MCF 10A (cell line): ENCODE measurements around the gene UTP11. TPM values are rescaled to one million over a fixed set of nuclear protein-coding genes. Genes with fewer than 3 reads are reported as not detected.
A peak's percentile ranks its signal among the peaks of the same experiment; 100 is the strongest.

ENCODE experiments used
- BruUV-seq: library from RNA; stranded (reverse); fragments of 400-500 nt; replicated peaks from 2 replicates; lab custom pipeline; 2021; lab: Mats Ljungman, UMichigan
- CTCF ChIA-PET: fragments of 300-600 bp; sonication (Branson Sonifier 250); formaldehyde crosslinking; extraction: SDS; loops from one replicate; lab custom pipeline; 2021; ENCODE audit warnings: antibody characterized with exemption, inconsistent platforms; lab: Yijun Ruan, JAX
- POLR2A ChIA-PET: fragments of 300-600, 350-650 bp; sonication (Branson Sonifier 250); formaldehyde crosslinking; extraction: SDS; loops from one replicate; lab custom pipeline; 2020; ENCODE audit warnings: antibody characterized with exemption, inconsistent platforms; lab: Yijun Ruan, JAX
- DNase-seq: peaks from one replicate; pipeline ENCODE4 v3.0.0-alpha.2; 2018; ENCODE audit not compliant: unreplicated experiment
- H3K27ac Mint-ChIP-seq: one replicate; pipeline ENCODE4 v1.8.0; 2022; ENCODE audit warnings: mild to moderate bottlenecking, low read depth, mixed read lengths; ENCODE audit not compliant: unreplicated experiment
- H3K27me3 Mint-ChIP-seq: one replicate; pipeline ENCODE4 v1.8.0; 2022; ENCODE audit warnings: mixed read lengths; ENCODE audit not compliant: insufficient read depth, unreplicated experiment
- H3K36me3 Mint-ChIP-seq: one replicate; pipeline ENCODE4 v1.8.0; 2022; ENCODE audit warnings: mild to moderate bottlenecking, moderate library complexity, mixed read lengths; ENCODE audit not compliant: insufficient read depth, unreplicated experiment
- H3K4me1 Mint-ChIP-seq: one replicate; pipeline ENCODE4 v1.8.0; 2022; ENCODE audit warnings: mixed read lengths; ENCODE audit not compliant: insufficient read depth, unreplicated experiment
- H3K4me3 Mint-ChIP-seq: one replicate; pipeline ENCODE4 v1.8.0; 2022; ENCODE audit warnings: mild to moderate bottlenecking, moderate library complexity, mixed read lengths; ENCODE audit not compliant: unreplicated experiment
- H3K9me3 Mint-ChIP-seq: one replicate; pipeline ENCODE4 v1.8.0; 2022; ENCODE audit warnings: mixed read lengths; ENCODE audit not compliant: unreplicated experiment
- CTCF ChIP-seq: fragments of 200-600 bp; IDR thresholded peaks from one replicate; pipeline ENCODE4 v1.8.0; 2022; ENCODE audit warnings: antibody characterized with exemption, mild to moderate bottlenecking; ENCODE audit not compliant: unreplicated experiment
- intact Hi-C: fragments of 100-400 bp; cut with micrococcal nuclease; formaldehyde crosslinking; loops from 2 replicates; pipeline ENCODE4 v1.14.1; 2022
- total RNA-seq: library from RNA; stranded (reverse); gene quantifications from 2 replicates; pipeline ENCODE4 v1.2.3, GENCODE V29; 2022

UTP11 gene
- total RNA-seq, 1 experiment from 2014 or later: 66.5 TPM

DNA sequence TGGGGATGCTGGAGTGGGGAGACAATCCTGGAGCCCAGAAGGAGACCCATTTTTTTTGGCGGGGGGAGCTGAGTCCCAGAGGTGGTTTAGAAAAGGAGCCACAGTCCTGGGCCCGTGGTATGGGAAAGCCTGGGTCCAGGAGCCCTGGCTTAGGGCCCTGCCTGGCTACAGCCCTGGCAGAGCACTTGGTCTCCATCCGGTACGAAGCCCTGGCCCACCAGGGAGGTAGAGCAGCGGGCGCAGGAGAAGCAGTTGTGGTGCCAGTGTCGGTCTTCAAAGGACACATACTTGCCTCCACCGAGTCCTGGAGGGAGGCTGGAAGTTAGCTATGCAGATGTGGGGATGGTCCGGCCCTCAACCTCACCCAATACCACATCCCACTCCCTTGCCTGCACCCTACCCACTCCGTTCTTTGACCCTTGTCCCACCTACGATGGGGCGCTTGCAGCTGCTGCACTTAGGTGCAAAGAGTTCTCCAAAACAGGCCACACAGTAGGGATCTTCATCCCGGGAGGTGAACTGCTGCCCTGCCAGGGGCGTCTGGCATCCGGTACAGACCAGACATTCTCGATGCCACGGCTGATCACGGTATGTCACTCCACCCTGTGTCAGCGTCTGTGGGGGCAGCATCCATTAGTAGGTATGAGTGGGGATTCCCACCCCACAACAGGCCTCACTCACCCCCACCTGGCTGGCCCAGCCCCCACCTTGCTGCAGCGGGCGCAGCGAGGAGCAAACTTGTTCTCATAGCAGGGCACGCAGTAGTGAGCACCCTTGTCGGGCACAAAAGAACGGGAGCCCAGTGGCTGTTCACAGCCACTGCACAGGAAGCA is 15.1 kb upstream of the UTP11 start:
- H3K4me1 Mint-ChIP-seq: peaks cover 27% of the 10 kb centered on the region
- BruUV-seq: no TSS peak

DNA sequence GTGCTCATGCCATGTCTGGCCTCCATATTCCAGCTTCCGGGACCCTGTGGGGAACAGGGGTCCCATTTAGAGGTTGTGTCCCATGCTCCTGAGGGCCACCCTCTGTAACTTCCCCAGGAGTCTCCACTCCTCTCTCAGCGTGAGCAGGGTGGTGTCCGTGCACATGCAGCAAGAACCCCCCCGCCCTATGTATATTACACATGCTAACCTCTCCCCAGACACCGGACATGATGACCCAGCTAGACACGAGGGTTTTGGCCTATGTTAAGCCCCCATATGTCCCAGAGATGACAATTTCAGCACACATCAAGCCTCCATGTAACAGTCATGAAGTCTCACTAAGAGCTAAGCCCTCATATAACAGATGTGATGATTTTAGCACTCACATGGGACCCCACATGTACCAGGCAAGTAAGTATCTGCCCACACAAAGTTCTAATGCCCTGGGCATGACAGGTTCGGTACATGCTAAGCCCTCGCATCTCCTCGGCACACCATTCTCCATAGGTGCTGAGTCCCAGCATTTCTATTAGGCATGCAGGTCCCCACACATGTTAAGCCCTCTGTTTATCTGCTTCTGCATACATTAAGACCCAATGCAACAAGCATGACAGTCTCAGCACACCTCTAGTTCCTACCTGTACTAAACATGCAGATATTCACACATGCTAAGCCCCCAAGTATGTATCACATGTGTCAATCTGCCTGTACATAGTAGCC is 14.3 kb upstream of the UTP11 start:
- no peak for TF ChIP-seq CTCF
- BruUV-seq: no TSS peak
- Mint-ChIP-seq H3K9me3 (no peaks in the 10 kb centered on the region), H3K4me1 (peaks cover 29% of the 10 kb centered on the region), H3K27ac (peak overlapping the region; percentile 88), H3K36me3 (peaks cover 31% of the 10 kb centered on the region), H3K27me3 (no peaks in the 10 kb centered on the region), H3K4me3 (no peak overlapping the region)
- ChIA-PET CTCF (no interaction called here), POLR2A (interaction anchor here (1.9 kb wide), 1 partner anchor 12 kb away, joined by 5 read pairs; no protein-coding TSS in a partner anchor)
- no peak for DNase-seq
- intact Hi-C loops: no loop called here

More for the DNA sequence above, 15.1 kb upstream of the UTP11 start:
- Mint-ChIP-seq H3K27me3 (no peaks in the 10 kb centered on the region), H3K9me3 (no peaks in the 10 kb centered on the region), H3K27ac (peak overlapping the region; percentile 76), H3K36me3 (peaks cover 31% of the 10 kb centered on the region), H3K4me3 (no peak overlapping the region)
- TF ChIP-seq CTCF: no peak
- POLR2A ChIA-PET: interaction anchor here (0.6 to 1.9 kb wide), 2 partner anchors 12 to 741 kb away, joined by 3 to 5 read pairs; no protein-coding TSS in a partner anchor
- intact Hi-C loops: no loop called here
- CTCF ChIA-PET: no interaction called here
- no peak for DNase-seq

- Mint-ChIP-seq H3K36me3 (peaks cover 31% of the 10 kb centered on the region), H3K9me3 (no peaks in the 10 kb centered on the region), H3K4me3 (peak overlapping the region; percentile 33), H3K4me1 (peaks cover 36% of the 10 kb centered on the region), H3K27me3 (no peaks in the 10 kb centered on the region), H3K27ac (peak overlapping the region; percentile 88)
- no peak for DNase-seq
- CTCF ChIA-PET: interaction anchor here (0.5 to 5.3 kb wide), 2 partner anchors 7 to 64 kb away, joined by 3 to 63 read pairs; partner anchors contain the start of gene SF3A3
- BruUV-seq: no TSS peak
- POLR2A ChIA-PET: interaction anchor here (0.5 to 4.6 kb wide), 5 partner anchors 8 to 1549 kb away, joined by 3 to 32 read pairs (median 5); partner anchors contain the start of genes NDUFS5, OSCP1, SF3A3 and UTP11
- intact Hi-C loops: no loop called here
- TF ChIP-seq CTCF: no peak
Measured at GRCh38 chr1:37998913-37999429, 13.6 kb upstream of the UTP11 start.
